ENCODE measurements around the gene PHLDA2. TPM values are rescaled to one million over a fixed set of nuclear protein-coding genes. Genes with fewer than 3 reads are reported as not detected.
A peak's percentile ranks its signal among the peaks of the same experiment; 100 is the strongest.

The PHLDA2 gene
- total RNA-seq, 2 experiments from 2014 or later, result 0.16 to 0.34 TPM

GRCh38 chr11:2901196-2901796, 27.9 kb downstream of the PHLDA2 start:
- Histone ChIP-seq H3K9me2 (ENCODE audit: insufficient read depth, low read length) (no peaks in the 10 kb centered on the region), H3K9me3 (ENCODE audit: low read length) (no peaks in the 10 kb centered on the region), H3K27ac (ENCODE audit: low read depth, low read length, poor library complexity, severe bottlenecking) (no peak overlapping the region), H3K4me3 (ENCODE audit: low read depth, low read length, poor library complexity, severe bottlenecking) (peak overlapping the region; percentile 75), H3K36me3 (ENCODE audit: insufficient read depth, low read length) (no peaks in the 10 kb centered on the region), H4K20me1 (ENCODE audit: insufficient read depth, low read length) (no peaks in the 10 kb centered on the region), H2AFZ (ENCODE audit: low read length) (peak overlapping the region; percentile 77; the same call in 1 of the 2 replicates), H3K79me2 (ENCODE audit: insufficient read depth, low read depth, low read length) (no peaks in the 10 kb centered on the region), H3K4me1 (ENCODE audit: insufficient read depth, low read length, poor library complexity, severe bottlenecking) (peaks cover 5% of the 10 kb centered on the region), H3K4me2 (ENCODE audit: low read length) (peak overlapping the region; percentile 81)
- BruUV-seq (replicated peaks), result no TSS peak
- intact Hi-C loops (cut with micrococcal nuclease; ENCODE audit: unreplicated experiment), result no loop called here
- TF ChIP-seq, protein P1, sequence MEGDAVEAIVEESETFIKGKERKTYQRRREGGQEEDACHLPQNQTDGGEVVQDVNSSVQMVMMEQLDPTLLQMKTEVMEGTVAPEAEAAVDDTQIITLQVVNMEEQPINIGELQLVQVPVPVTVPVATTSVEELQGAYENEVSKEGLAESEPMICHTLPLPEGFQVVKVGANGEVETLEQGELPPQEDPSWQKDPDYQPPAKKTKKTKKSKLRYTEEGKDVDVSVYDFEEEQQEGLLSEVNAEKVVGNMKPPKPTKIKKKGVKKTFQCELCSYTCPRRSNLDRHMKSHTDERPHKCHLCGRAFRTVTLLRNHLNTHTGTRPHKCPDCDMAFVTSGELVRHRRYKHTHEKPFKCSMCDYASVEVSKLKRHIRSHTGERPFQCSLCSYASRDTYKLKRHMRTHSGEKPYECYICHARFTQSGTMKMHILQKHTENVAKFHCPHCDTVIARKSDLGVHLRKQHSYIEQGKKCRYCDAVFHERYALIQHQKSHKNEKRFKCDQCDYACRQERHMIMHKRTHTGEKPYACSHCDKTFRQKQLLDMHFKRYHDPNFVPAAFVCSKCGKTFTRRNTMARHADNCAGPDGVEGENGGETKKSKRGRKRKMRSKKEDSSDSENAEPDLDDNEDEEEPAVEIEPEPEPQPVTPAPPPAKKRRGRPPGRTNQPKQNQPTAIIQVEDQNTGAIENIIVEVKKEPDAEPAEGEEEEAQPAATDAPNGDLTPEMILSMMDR (conservative IDR thresholded peaks at IDR 0.05; ENCODE audit: low read length), result no peak
- no peak for TF ChIP-seq EZH2phosphoT487 (IDR thresholded peaks at IDR 0.05; ENCODE audit: borderline replicate concordance, low read depth, low read length)
- no peak for DNase-seq (ENCODE audit: low spot score)
- ChIA-PET POLR2A (interaction anchor here (0.9 kb wide), 1 partner anchor 355 kb away, joined by 3 read pairs; no protein-coding TSS in a partner anchor), CTCF (ENCODE audit: unreplicated experiment) (no interaction called here)

- Histone ChIP-seq H3K79me2 (ENCODE audit: insufficient read depth, low read depth, low read length) (no peaks in the 10 kb centered on the region), H3K4me2 (ENCODE audit: low read length) (no peak overlapping the region), H3K4me1 (ENCODE audit: insufficient read depth, low read length, poor library complexity, severe bottlenecking) (peaks cover 5% of the 10 kb centered on the region), H4K20me1 (ENCODE audit: insufficient read depth, low read length) (no peaks in the 10 kb centered on the region), H2AFZ (ENCODE audit: low read length) (no peak overlapping the region), H3K27ac (ENCODE audit: low read depth, low read length, poor library complexity, severe bottlenecking) (no peak overlapping the region), H3K9me2 (ENCODE audit: insufficient read depth, low read length) (no peaks in the 10 kb centered on the region), H3K36me3 (ENCODE audit: insufficient read depth, low read length) (no peaks in the 10 kb centered on the region), H3K9me3 (ENCODE audit: low read length) (no peaks in the 10 kb centered on the region), H3K4me3 (ENCODE audit: low read depth, low read length, poor library complexity, severe bottlenecking) (no peak overlapping the region)
- intact Hi-C loops (cut with micrococcal nuclease; ENCODE audit: unreplicated experiment), result no loop called here
- CTCF ChIA-PET (ENCODE audit: unreplicated experiment), result no interaction called here
- no TSS peak for BruUV-seq (replicated peaks)
- no peak for DNase-seq (ENCODE audit: low spot score)
- POLR2A ChIA-PET, result no interaction called here
- TF ChIP-seq, protein P1 (conservative IDR thresholded peaks at IDR 0.05; ENCODE audit: low read length), result no peak
- no peak for TF ChIP-seq EZH2phosphoT487 (IDR thresholded peaks at IDR 0.05; ENCODE audit: borderline replicate concordance, low read depth, low read length)
Measured at GRCh38 chr11:2899080-2899783, 30.0 kb downstream of the PHLDA2 start.

All from OCI-LY7 (cell line).